ENCODE results near the gene OR10A3. TPM values are rescaled to one million over a fixed set of nuclear protein-coding genes. Genes with fewer than 3 reads are reported as not detected.

Gene OR10A3
- total and polyA plus RNA-seq, 2 of the 8 experiments (the other 6 are each of a cell fraction or from before 2014, with no cell fraction given), result not detected

GRCh38 chr11:7899418-7899817, 42.1 kb downstream of the OR10A3 start (continued):
- TF ChIP-seq, protein P1, sequence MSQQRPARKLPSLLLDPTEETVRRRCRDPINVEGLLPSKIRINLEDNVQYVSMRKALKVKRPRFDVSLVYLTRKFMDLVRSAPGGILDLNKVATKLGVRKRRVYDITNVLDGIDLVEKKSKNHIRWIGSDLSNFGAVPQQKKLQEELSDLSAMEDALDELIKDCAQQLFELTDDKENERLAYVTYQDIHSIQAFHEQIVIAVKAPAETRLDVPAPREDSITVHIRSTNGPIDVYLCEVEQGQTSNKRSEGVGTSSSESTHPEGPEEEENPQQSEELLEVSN (IDR thresholded peaks at IDR 0.05), result no peak
- no peak for TF ChIP-seq MAX (IDR thresholded peaks at IDR 0.05)

All from H1 (cell line).